Suppressor macrophage (primary cell): ENCODE results near the gene SPAG16.
A peak's percentile ranks its signal among the peaks of the same experiment; 100 is the strongest.
"Not testable (repeated sequence)": the region's sequence is repeated elsewhere in the genome, so short reads cannot be mapped to it uniquely, and the experiment has no call there.

Experiments used
- DNase-seq, 4 experiments: peaks; one replicate each; pipeline ENCODE4 v3.0.0-alpha.2; 2020 to 2022

SPAG16 gene

DNA sequence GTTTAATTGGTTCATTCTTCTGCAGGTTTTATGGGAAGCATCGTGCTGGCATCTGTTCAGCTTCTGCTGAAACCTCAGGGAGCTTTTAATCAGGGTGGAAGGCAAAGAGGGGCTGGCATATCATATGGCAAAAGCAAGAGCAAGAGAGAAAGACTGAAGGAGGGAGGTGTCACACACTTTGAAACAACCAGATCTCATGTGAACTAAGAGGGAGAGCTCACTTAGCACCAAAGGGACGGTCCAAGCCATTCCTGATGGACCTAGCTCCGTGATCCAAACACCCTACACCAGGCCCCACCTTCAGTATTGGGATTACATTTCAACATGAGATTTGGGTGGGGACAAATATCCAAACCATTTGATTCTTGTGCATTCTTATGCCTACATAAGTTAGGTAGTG is 563.1 kb downstream of the SPAG16 start:
- no peak for DNase-seq

DNA sequence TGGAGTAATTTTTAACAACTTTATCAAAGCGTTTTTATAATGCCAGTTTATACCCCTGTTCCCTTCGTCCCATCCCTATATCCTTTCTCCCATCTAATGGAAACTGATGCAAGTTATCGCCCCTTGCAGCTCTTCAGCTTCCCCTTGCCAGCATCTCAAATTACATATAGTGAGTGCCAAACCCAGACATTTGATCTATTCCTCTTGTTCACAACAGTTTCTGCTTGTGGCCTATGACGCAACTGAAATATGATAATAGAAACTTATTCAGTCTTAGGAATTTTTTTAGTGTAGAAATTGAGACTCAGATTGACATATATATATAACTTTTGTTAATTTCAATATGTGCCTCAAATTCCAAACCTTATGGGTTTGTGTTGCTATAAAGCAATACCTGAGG is 564.4 kb downstream of the SPAG16 start:
- DNase-seq = no peak

DNA sequence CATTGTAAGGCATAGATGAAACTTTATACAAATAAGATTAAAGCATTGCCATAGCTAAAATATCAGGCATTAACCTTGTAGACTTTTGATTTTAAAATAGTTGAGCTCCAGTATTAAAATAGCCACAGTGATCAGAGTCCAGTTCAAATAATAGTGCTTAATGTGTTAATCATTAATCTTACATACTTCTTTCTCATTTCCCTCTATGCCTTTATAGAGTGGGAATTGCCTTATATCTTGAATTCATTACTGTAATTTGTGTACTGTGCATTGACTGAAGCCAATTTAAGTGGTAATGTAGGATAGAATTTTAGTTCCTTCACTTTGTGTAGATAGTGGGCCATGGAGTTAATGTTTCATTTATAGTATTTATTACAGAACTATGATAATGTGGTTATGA is 577.4 kb downstream of the SPAG16 start:
- no peak for DNase-seq

DNA sequence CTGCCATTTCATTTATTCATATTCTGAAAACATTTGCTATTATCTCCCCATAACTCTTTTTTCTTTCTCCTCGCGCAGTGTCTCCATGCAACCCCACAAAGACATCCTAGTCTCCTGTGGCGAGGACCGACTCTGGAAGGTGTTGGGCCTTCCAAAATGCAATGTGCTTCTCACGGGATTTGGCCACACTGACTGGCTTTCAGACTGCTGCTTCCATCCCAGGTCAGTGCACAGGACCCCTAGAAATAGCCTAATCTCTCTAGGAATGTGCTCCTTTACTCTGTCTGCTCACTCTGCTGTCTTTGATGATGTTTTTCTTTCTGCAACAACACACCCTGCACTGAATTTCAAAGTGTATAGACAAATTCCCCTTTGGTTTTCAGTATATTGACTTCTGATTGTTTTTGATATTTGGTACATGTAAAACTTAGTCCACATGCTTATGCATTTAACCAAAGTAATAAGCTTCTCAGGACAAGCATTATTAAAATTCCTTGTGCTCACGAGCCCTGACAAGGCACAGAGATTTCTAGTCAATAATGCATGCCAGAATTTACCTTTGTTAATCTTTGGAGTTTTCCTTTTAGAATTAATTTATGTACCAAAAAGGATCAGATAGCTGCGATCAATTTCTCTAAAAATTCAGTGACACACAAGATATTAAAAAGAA is 578.3 kb downstream of the SPAG16 start:
- DNase-seq = no peak

DNA sequence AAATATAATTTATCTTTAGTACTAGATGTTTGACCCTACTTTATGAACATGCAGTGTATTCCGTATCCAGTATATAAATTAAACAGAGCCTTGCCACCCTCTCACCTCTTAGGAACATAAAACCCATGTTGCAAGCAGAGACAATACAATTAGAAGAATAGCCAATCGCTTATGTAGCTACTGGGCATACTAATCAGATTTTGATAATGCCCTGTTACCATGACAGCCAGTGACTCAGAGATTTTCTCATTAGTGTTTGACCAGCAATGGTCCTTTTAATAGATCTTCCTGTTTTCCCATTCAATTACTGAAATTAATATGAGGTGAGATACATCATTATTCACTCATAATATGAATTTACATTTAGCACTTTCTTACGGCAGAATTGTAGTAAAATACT is 579.3 kb downstream of the SPAG16 start:
- DNase-seq = no peak

DNA sequence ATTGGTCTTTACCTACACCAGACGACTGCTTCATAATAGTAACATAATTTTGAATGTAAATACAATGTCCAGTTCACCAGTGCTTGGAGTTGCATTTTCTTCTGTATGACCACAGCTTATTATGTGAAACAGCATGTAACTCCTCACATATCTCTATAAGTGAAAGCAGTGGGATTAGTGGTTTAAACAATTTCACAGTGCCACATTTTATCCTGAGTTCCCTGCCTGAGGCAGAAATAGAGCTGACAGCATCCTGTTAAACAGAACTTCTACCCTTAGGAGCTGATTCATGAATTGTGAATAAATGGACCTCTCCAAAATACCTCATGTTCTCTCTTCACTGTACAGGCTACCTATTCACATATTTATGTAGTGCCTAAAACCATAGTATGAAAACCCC is 584.3 kb downstream of the SPAG16 start:
- DNase-seq = no peak

DNA sequence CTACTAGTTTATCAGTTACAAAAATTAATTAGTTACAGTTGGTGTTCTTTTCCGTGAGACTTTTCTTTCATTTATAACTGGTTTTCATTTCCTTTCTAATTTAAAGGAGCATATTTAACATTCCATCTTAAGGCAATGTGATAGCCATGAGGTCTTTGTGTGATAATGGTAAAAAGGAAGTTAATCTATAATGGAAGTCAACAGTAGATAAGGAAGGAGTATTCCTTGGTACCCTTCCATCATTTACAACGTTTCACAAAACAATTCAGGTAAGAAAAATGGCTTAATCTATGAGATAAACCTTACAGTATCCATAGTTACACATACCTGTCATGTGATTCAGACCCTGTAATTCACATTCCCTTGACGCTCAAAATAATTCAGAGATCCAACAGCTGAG is 601.2 kb downstream of the SPAG16 start:
- DNase-seq = no peak

DNA sequence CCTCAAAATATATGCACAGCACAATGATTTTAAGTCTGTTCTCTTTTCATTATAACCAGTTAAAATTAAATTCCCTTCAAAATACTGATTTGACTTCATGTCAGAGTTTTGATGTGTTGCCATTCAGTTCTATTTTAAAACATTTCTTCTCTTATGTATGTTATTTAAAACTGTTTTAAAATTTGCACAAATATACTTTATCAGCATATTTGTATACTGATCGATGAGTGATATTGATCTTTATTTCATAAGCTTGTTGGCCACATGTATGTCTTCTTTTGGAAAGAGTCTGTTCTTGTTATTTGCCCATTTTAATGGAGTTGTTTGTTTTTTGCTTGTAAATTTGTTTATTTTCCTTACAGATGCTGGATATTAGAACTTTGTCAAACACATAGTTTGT is 630.2 kb downstream of the SPAG16 start:
- DNase-seq = no peak

DNA sequence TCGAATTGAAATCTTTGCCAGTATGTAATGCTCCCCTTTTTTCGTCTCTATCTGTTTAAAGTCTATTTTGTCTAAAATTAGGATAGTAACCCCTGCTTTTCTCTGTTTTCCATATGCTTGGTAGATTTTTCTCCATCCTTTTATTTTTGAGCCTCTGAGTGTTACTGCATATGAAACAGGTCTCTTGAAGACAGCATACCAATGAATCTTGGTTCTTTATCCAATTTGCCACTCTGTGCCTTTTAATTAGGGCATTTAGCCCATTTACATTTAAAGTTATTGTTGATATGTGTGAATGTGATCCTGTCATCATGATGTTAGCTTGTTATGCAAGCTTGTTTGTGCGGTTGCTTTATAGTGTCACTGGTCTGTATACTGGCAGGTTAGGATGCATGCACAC is 635.8 kb downstream of the SPAG16 start:
- DNase-seq = no peak

DNA sequence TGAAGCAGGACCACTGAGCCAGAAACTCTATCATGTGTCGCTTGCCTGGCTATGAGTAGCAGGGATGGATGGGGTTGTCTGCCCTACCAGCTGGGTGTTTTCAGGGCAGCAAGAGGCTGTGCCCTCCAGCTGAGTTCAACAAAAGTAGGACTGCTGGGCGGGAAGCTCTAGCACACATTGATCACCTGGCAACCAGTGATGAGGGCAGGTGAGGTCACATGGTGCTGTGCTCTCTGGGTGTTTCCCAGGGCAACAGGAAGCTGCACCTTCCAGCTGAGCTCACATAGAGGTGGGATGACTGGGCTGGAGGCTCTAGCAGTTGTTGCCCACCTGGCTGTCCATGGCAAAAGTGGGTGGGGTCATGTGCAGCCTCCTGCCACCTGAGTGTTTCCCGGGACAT is 639.3 kb downstream of the SPAG16 start:
- no peak for DNase-seq

DNA sequence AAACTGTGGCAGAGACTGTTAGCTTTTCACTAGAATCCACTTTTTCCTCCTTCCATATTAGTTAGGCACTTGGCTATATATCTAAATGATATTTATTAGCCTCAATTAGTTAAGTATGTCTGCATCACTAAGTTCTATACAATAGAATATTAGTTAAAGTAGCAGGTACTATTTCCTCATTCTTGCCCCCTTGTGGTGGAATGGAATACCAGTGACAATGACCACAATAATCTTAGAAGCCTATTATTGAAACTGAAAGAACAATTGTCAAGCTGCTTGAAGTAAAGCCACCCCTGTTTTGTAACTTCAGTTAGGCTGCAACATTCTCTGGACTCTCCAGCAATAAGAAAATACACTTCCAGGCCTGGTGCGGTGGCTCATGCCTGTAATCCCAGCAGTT is 650.3 kb downstream of the SPAG16 start:
- DNase-seq = peak; percentile 20 to 52 (median 37)

DNA sequence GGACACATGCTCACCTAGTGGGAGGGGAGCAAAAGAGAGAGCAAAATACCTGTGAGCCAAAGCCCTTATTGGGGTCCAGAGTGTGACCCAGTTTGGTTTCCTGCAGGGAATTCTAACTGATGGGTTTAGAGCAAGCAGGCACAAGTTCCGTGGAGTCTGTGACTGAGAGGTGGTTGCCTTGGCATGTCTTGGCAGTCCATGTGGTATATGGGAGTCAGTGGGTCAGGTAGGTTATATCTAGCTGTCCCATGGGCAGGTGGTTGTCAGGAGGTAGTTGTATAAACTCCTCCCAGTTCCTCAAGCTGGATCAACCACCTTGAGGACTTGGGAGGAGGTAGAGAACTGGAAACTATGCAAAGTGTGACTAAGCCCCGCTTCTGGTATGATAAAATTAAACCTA is 673.8 kb downstream of the SPAG16 start:
- no peak for DNase-seq

DNA sequence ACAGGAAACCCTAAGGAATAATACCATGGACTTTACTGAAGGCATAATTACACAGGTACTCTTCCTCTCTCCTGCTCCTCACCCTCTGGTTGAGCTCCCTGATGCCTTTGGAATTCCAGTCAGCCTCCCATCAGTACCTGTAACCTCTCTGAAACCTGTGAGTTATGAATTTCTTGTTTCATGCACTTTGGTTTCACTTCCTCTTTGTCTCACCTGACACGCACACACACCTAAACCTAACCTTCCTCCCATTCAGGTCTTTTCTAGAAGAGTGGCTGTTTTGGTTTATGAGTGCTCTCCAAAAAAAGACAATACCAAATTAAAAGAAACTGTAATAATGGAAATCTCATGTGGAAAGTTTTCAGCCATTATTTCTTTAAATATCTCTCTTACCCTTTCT is 675.3 kb downstream of the SPAG16 start:
- DNase-seq = no peak

DNA sequence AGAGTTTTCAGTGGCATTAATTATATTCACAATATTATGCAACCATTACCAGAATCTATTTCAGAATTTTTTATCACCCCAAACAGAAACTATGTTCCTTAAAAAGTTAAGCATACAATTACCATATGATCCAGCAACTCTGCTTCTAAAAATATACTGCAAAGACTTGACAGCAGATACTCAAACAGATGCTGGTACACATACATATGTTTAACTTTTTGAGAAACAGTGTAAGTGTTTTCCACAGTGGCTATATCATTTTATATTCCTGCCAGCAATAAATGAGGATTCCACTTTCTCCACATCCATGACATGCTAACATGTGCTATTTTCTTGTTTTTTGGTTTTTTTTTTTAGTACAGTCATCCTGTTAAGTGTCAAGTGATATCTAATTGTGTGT is 687.3 kb downstream of the SPAG16 start:
- no peak for DNase-seq

DNA sequence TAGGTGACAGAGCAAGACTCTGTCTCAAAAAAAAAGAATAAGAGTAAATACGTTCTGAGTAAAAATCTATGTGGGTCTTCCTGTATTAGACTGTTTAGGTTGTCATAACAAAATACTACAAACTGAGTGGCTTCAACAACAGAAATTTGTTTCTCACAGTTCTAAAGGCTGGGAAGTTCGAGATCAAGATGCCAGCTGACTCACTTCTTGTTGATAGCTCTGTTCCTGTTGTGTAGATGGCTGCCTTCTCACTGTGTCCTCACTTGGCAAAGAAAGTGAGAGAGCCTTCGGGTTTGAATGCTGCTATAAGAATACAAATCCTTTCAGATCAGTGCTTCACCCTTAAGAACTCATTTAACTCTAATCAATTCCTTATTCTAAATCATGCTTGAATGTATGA is 696.6 kb downstream of the SPAG16 start:
- no peak for DNase-seq

DNA sequence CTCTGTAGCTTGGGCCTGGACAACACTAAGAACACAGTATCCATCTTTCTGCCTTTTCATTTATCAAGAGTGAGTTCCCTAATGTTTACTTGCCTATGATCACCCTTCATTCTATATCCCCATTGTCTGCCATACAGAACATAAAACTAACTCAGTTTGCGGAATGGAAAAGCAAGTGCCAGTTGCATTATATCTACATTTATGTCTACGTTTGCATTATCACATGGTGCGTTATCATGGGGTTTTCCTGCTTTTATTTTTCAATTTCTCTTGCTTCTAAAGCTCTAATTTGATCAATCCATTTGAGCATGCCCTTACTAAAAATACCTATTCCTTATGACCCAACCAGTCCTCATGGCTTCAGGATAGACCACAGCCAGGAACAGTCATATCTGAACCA is 704.9 kb downstream of the SPAG16 start:
- DNase-seq = no peak

DNA sequence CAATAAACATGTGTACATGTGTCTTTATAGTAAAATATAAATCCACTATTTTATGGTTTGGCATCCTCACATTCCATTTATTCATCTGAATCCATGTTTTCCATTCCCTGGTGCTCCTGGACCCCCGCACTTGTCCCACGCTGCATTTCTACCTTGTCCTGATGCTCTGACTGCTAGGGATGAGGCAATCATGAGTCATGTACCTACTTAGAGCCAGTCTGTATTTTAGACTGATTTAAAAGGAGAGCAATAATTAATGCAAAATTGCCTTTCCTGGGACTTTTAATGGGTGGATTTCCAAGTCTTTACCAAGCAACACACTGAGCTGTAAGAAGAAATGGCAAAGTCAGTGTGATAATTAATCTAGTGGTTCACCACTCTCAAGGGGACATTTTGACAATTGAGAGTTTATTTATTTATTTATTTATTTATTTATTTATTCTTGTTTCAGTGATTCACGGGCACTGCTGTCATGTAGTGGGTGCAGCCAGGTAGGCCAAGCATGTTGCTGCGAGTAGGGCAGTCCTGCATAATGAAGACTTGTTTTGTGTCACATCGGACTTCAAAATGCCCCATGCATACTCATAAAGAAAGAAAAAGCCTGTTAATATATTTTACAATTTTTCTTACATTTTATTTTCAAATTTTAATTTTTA is 707.3 kb downstream of the SPAG16 start:
- no peak for DNase-seq

DNA sequence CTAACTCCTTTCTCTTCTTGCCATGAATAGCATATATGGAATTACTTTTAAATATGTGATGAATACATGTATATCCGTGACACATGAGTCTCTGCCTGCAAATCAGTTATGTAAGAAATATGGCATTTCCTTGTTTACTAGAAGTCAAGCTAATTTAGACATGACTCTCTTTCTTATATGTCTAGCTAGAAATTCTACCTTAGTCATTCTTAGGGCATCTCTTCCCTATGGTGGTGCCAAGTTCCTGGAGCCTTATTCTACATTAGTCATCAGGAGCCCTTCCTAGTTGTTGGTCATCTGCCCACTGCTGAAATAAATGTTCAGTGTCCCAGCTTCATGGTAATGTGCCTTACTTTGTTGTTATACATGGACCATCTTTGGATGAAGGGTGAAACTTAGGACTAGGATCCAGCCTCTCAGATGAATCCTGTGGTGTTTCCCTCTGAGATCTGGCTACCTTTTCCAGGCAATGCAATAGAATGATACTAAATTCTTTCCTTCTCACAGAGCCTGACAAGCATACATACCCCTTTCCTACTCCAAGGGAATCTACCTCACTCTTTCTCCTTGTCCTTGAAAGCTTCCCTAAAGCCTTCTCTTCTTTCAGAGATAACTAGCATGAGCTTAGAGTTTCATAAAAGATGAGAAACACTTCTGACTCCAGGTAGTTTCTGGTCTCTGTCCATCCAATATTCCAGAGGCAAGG is 711.3 kb downstream of the SPAG16 start:
- no peak for DNase-seq

DNA sequence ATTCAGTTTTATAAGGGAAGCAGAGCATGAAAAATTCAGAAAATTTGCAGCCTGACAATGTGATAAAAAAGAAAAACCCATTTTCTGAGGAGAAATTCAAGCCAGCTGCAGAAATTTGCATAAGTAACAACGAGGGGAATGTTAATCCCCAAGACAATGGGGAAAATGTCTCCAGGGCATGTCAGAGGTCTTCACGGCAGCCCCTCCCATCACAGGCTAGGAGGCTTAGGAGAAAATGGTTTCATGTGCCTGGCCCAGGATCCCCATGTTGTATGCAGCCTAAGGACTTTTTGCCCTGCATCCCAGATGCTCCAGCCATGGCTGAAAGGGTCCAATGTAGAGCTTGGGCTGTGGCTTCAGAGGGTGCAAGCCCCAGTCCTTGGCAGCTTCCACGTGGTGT is 714.7 kb downstream of the SPAG16 start:
- DNase-seq = not testable (repeated sequence)

DNA sequence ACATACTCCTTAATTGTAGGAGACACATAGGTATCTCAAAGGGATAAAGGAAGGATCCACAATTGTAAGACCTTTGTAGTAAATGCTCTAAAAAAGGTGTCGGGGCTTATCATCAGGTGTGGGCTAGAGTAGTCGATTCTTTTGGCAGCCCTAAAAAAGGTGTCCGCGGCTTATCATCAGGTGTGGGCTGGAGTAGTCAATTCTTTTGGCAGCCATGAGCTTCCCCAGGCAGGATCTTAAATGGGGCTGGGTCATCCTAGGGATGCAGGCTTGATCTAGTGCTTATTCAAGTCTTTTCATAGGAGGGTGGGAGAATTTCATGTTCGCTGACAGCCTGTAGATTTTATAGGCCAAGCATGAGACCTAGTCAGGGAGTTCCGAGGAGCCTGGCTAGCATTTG is 720.2 kb downstream of the SPAG16 start:
- DNase-seq = no peak

DNA sequence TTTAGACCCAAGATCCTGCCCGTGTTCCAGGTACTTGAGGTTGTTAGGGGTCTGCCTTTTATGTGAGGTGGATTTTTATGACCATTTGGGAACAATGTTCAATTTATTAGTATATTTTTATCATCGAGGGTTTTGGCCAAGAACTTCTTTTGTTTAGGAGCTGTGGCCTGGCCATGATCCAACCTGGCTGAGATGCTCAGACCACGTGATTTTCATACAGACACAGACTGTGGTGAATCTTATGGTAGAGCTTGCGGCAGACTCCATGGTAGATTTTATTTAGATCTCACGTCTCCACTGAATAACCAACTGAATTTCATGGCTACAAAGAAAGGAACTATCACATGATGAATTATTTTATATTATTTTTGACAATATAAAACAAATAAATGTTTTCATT is 721.1 kb downstream of the SPAG16 start:
- no peak for DNase-seq

DNA sequence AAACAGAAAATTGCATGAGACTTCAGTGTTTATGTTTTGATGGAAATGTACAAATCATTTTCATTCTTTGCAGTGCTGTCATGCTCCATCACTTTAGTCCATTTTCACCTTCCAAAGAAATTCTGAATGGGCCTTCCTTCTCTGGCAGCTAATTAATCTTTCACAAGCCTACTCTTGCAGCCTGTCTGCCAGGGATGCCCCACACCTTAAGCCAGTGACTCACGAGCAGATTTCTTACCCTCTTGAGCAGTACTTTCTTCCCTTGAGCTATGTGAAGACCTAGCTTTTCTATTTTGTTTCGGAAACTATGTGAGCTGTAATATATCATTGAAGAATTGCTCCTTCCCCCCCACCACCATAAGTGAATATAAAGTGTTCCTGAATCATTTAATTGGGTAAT is 722.3 kb downstream of the SPAG16 start:
- DNase-seq = no peak

DNA sequence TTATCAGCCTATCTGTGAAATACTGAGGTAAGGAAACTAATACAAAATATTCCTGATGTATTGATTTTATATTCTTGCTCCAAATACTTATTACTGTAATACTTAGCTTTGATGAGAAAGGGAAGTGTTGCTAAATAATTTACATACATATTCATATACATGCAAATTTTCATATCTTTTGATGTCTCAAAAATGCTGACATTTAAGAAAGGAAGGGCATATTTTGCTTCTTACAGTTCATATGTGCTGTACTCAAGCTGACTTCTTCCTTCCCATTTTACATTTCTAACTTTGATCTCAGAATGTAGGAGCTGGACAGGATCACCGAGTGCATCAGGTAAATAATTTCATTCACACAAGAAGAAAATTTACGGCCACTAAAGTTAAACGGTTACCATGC is 727.4 kb downstream of the SPAG16 start:
- no peak for DNase-seq

DNA sequence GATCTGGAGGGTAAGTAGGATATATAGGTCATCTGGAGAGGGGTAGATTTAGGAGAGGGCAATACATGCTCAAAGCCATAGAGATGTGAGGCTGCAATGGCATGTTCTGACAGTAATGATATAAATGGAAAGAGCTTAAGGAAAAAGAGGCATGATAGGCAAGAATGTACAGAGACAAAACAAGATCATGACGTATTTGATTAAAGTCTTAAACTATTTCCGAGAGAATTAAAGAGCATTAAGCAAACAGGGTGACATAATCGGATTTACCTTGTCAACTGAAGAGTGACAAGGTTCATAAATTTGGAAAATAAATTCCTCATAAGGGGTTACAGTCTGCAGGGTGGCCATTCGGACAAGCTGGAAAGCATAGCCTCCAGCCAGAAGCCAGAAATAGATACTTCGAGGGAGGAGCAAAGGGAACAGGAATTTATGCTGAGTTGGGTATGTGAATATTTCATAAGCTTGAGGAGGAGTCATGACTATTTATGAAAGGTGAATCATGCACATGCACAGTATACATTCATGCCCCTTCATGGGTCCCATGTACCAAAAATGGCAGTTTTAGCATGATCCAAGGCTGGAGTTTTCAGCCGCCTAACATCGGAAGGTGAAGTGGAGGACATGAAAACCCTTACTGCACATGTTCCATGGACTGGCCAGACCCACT is 730.4 kb downstream of the SPAG16 start:
- no peak for DNase-seq
